HEK293T (cell line): ENCODE data around the gene LIFR.

Source experiments
- CTCF ChIA-PET: fragments of 350-600 bp; formaldehyde crosslinking; extraction: SDS; loops from one replicate; lab custom pipeline; 2021; ENCODE audit warnings: antibody characterized with exemption, inconsistent platforms; lab: Yijun Ruan, JAX
- POLR2A ChIA-PET: fragments of 350-600 bp; formaldehyde crosslinking; extraction: SDS; loops from one replicate; lab custom pipeline; 2020; ENCODE audit warnings: antibody characterized with exemption, inconsistent platforms; lab: Yijun Ruan, JAX
- DNase-seq: peaks from one replicate; pipeline ENCODE4 v3.0.0; 2012; ENCODE audit warnings: mixed read lengths; ENCODE audit errors: extremely low spot score
- ARNT ChIP-seq: fragments of 450-650 bp; IDR thresholded peaks from 2 replicates; pipeline ENCODE4 v1.6.1; 2017; ENCODE audit warnings: mild to moderate bottlenecking
- BHLHE40 ChIP-seq: fragments of 450-650 bp; IDR thresholded peaks from 2 replicates; pipeline ENCODE4 v1.6.1; 2016; ENCODE audit warnings: mild to moderate bottlenecking, moderate library complexity, borderline replicate concordance
- CTBP1 ChIP-seq: fragments of 450-650 bp; IDR thresholded peaks from 2 replicates; pipeline ENCODE4 v1.6.1; 2016; ENCODE audit warnings: borderline replicate concordance
- ELF4 ChIP-seq: fragments of 450-650 bp; IDR thresholded peaks from 2 replicates; pipeline ENCODE4 v1.6.1; 2017; ENCODE audit warnings: antibody characterized with exemption
- FOXA1 ChIP-seq: fragments of 450-650 bp; IDR thresholded peaks from 2 replicates; pipeline ENCODE4 v1.6.1; 2016; ENCODE audit warnings: mild to moderate bottlenecking
- FOXK2 ChIP-seq: fragments of 450-650 bp; IDR thresholded peaks from 2 replicates; pipeline ENCODE4 v1.6.1; 2016; ENCODE audit warnings: mild to moderate bottlenecking
- FOXM1 ChIP-seq: fragments of 450-650 bp; IDR thresholded peaks from 2 replicates; pipeline ENCODE4 v1.6.1; 2017; ENCODE audit warnings: mild to moderate bottlenecking, borderline replicate concordance
- HDGF ChIP-seq: fragments of 450-650 bp; IDR thresholded peaks from 2 replicates; pipeline ENCODE4 v1.6.1; 2017; ENCODE audit warnings: antibody characterized with exemption, borderline replicate concordance
- L3MBTL2 ChIP-seq: fragments of 450-650 bp; conservative IDR thresholded peaks from 2 replicates; pipeline ENCODE4 v1.6.1; 2016; ENCODE audit warnings: mild to moderate bottlenecking
- LEF1 ChIP-seq: fragments of 450-650 bp; IDR thresholded peaks from 2 replicates; pipeline ENCODE4 v1.6.1; 2017; ENCODE audit warnings: mild to moderate bottlenecking, borderline replicate concordance
- NFRKB ChIP-seq: fragments of 450-650 bp; IDR thresholded peaks from 2 replicates; pipeline ENCODE4 v1.6.1; 2016; ENCODE audit warnings: mild to moderate bottlenecking, moderate library complexity
- PKNOX1 ChIP-seq: fragments of 450-650 bp; IDR thresholded peaks from 2 replicates; pipeline ENCODE4 v1.6.1; 2016
- SP1 ChIP-seq: fragments of 450-650 bp; IDR thresholded peaks from 2 replicates; pipeline ENCODE4 v1.6.1; 2017
- SUZ12 ChIP-seq: fragments of 450-650 bp; IDR thresholded peaks from 2 replicates; pipeline ENCODE4 v1.6.1; 2016; ENCODE audit warnings: mild to moderate bottlenecking
- TARDBP ChIP-seq: fragments of 450-650 bp; IDR thresholded peaks from 2 replicates; pipeline ENCODE4 v1.6.1; 2016
- ZNF384 ChIP-seq: fragments of 450-650 bp; IDR thresholded peaks from 2 replicates; pipeline ENCODE4 v1.6.1; 2016

The LIFR gene

DNA sequence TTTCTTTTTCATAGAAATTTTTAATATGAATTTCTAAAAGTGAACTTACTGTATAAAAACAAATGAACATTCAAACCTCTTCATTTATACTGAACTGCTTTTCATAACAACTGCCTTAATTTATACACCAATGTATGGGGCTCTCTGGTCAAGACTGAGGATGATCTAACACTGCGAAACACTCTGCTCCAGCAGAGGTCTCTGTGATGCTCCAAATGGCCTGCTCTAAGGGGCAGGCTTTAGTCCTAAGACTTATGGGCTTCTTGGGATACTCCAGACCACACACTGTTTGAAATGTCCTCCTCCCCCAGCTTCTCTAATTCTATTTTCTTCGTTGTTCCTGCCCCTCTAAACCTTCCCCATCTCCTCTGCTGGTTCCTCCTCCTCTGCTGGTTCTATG, 58.5 kb downstream of the LIFR start:
- POLR2A ChIA-PET: no interaction called here
- CTCF ChIA-PET: interaction anchor here (1.2 kb wide), 1 partner anchor 56 kb away, joined by 6 read pairs; no protein-coding TSS in a partner anchor
- TF ChIP-seq FOXA1 (no peak), ARNT (no peak), L3MBTL2 (no peak), SUZ12 (no peak), NFRKB (no peak), LEF1 (no peak), ELF4 (no peak), HDGF (no peak), SP1 (no peak), BHLHE40 (no peak), FOXK2 (no peak), CTBP1 (no peak), PKNOX1 (no peak), TARDBP (no peak), ZNF384 (no peak)
- no peak for DNase-seq

- POLR2A ChIA-PET: no interaction called here
- no peak for DNase-seq
- CTCF ChIA-PET: interaction anchor here (0.6 kb wide), 1 partner anchor 14 kb away, joined by 4 read pairs; no protein-coding TSS in a partner anchor
These were observed 61.7 kb downstream of the LIFR start for GRCh38 chr5:38494763-38495162.

DNA sequence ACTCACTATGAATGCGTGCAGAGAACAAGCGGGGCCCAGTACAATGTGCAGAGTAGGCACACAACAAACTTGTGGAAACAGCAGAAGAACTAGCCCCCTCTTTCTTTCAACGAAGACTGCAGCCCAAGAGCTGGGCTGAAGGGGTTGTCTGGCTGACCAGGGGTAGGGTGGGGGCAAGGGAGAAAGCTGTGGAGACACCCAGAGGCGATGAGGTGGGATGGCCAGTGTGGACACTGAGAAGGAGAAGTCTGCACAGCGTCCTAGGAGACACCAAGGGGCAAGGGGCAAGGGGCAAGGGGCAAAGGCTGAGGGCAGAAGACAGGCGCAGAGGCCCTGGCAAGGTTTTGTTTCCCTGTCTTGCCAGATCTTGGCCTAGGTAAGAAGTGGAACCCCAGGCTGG, 62.3 kb downstream of the LIFR start:
- TF ChIP-seq FOXK2: no peak
- no peak for TF ChIP-seq NFRKB
- CTCF ChIA-PET: interaction anchor here (0.6 kb wide), 1 partner anchor 15 kb away, joined by 4 read pairs; no protein-coding TSS in a partner anchor
- POLR2A ChIA-PET: no interaction called here
- DNase-seq: no peak

More at GRCh38 chr5:38494763-38495162, 61.7 kb downstream of the LIFR start:
- TF ChIP-seq FOXA1: no peak
- no peak for TF ChIP-seq ZNF384
- TF ChIP-seq LEF1: no peak
- no peak for TF ChIP-seq ARNT
- TF ChIP-seq FOXM1: no peak

GRCh38 chr5:38483805-38484398, 72.5 kb downstream of the LIFR start:
- no peak for TF ChIP-seq SP1
- TF ChIP-seq FOXM1: no peak
- no peak for TF ChIP-seq NFRKB
- TF ChIP-seq SUZ12: no peak
- no peak for TF ChIP-seq ARNT
- no peak for TF ChIP-seq FOXA1
- no peak for DNase-seq
- ChIA-PET POLR2A (no interaction called here), CTCF (interaction anchor here (0.6 kb wide), 1 partner anchor 102 kb away, joined by 3 read pairs; no protein-coding TSS in a partner anchor)

- CTCF ChIA-PET: interaction anchor here (0.7 to 1.4 kb wide), 3 partner anchors 37 to 330 kb away, joined by 3 to 4 read pairs (median 3); no protein-coding TSS in a partner anchor
These were observed 77.0 kb downstream of the LIFR start for GRCh38 chr5:38479315-38479904.

GRCh38 chr5:38478878-38479277, 77.6 kb downstream of the LIFR start:
- CTCF ChIA-PET: interaction anchor here (1.4 kb wide), 1 partner anchor 37 kb away, joined by 4 read pairs; no protein-coding TSS in a partner anchor
- POLR2A ChIA-PET: interaction anchor here (1.3 kb wide), 1 partner anchor 13 kb away, joined by 4 read pairs; no protein-coding TSS in a partner anchor
- TF ChIP-seq TARDBP: no peak
- TF ChIP-seq NFRKB: no peak
- no peak for TF ChIP-seq FOXM1
- TF ChIP-seq LEF1: no peak
- no peak for TF ChIP-seq BHLHE40
- TF ChIP-seq PKNOX1: no peak
- TF ChIP-seq FOXK2: no peak
- no peak for TF ChIP-seq ELF4
- TF ChIP-seq CTBP1: no peak
- no peak for TF ChIP-seq ARNT
- no peak for TF ChIP-seq SP1
- TF ChIP-seq HDGF: no peak
- DNase-seq: no peak

More at GRCh38 chr5:38479315-38479904, 77.0 kb downstream of the LIFR start:
- POLR2A ChIA-PET: interaction anchor here (1.3 kb wide), 1 partner anchor 12 kb away, joined by 4 read pairs; no protein-coding TSS in a partner anchor
- DNase-seq: no peak
- TF ChIP-seq SP1 (no peak), LEF1 (no peak), CTBP1 (no peak), BHLHE40 (no peak)

DNA sequence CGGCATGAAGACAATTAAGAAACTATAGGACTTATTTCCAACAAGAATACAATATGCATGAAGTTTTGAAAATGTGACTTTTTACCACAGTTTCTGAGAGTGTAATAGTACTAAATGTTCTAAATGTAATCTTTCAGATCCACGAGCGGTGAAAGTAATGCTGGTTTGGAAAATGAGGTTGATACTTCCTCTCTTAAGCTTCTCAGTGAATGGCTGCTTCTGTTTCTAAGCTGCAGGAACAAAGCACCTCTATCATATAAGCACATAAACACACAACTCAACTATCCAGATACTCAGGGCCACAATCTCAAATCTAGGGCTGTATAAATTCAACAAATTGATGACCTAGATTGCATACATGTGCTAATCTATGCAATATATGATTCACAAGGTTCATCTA, 78.3 kb downstream of the LIFR start:
- TF ChIP-seq PKNOX1 (no peak), TARDBP (no peak), HDGF (no peak), SUZ12 (no peak), ELF4 (no peak), ZNF384 (no peak), L3MBTL2 (no peak), FOXK2 (no peak), CTBP1 (no peak), LEF1 (no peak), NFRKB (no peak), ARNT (no peak), FOXM1 (no peak), BHLHE40 (no peak), FOXA1 (no peak), SP1 (no peak)
- DNase-seq: no peak
- ChIA-PET POLR2A (no interaction called here), CTCF (interaction anchor here (1.3 kb wide), 1 partner anchor 37 kb away, joined by 4 read pairs; no protein-coding TSS in a partner anchor)
